Measurements from ENCODE around the gene NUMB.

NUMB gene

DNA sequence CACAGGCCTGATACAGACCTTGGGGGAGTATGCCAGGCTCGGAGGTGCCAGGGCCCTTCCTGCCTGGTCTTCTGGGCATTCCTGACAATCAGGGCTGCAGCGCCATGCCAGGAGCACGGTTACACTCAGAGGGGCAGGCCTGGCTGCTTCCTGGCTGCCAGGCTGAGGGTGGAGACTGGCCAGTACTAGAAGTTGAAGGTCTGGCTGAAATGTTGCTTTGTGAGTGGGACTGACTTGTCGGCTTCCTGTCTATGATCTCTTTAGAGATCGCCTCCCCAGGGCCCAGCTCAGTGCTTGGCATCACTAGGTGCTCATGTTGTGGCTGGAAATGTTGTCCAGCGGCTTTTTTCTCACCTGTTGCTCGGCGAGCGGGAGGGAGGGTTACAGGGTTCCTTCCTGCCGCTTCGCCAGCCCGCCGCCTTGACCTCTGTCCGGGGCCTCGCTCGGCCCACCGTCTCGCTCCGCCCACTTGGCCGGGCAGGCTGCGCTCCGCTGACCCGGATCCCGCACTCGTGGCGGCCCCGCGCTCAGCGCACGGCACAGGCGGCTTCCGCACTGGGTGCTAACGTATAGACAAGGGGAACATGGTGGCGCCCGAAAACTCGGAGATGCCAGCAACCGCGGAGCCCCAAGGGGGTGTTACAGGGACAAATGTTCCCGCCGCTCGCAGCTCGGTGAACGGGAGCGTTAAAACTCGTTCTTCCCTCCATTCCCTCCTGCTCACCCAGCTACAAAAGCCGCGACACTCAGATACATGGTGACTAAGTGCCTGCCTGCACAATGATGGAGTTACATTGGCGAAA, 188.4 kb downstream of the NUMB start:
- H3K9me3 ChIP-seq (ENCODE audit: control insufficient read depth in 2 of 2, low read length in 2 of 2) = no peaks in the 10 kb centered on the region
- peak overlapping the region; percentile 18 for H3K27ac ChIP-seq (ENCODE audit: low read length)
- H3K36me3 ChIP-seq (ENCODE audit: control insufficient read depth in 2 of 2, insufficient read depth in 2 of 2, low read length in 2 of 2) = peaks cover 10 to 20% of the 10 kb centered on the region in 2 donors
- H3K4me3 ChIP-seq (ENCODE audit: low read length in 2 of 2) = peak overlapping the region; percentile 50 to 64
- H3K9ac ChIP-seq (ENCODE audit: low read length in 2 of 2) = peak overlapping the region; percentile 29 to 44
- no peaks in the 10 kb centered on the region for H3K27me3 ChIP-seq (ENCODE audit: control insufficient read depth in 1 of 2, insufficient read depth in 2 of 2, low read length in 2 of 2)
- H3K4me1 ChIP-seq (ENCODE audit: control insufficient read depth, insufficient read depth, low read length) = peaks cover 14% of the 10 kb centered on the region

DNA sequence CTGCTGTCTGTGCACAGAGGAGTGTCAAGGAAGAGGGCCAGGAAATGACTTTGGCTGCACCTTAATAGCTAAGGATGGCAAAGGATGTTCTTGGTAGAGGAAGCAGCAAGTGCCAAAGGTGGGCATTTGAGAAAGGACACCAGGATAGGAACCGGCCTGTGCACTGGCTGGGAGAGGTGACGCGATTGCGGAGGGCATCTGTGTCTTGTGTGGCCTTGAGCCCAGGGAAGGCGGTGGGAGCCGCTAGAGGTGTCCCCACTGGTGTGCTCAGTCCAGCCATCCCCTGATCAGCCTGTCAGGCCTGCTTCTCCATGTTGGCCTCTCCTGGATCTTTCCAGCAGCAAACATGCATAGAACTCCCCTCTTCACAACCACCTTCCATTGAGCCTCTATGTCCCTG, 190.9 kb downstream of the NUMB start:
- no peak overlapping the region for H3K9ac ChIP-seq (ENCODE audit: low read length in 2 of 2)
- H3K36me3 ChIP-seq (ENCODE audit: control insufficient read depth in 2 of 2, insufficient read depth in 2 of 2, low read length in 2 of 2) = peaks cover 5 to 17% of the 10 kb centered on the region in 2 donors
- H3K4me1 ChIP-seq (ENCODE audit: control insufficient read depth, insufficient read depth, low read length) = peaks cover 13% of the 10 kb centered on the region
- H3K27me3 ChIP-seq (ENCODE audit: control insufficient read depth in 1 of 2, insufficient read depth in 2 of 2, low read length in 2 of 2) = no peaks in the 10 kb centered on the region
- H3K9me3 ChIP-seq (ENCODE audit: control insufficient read depth in 2 of 2, low read length in 2 of 2) = no peaks in the 10 kb centered on the region
- no peak overlapping the region for H3K27ac ChIP-seq (ENCODE audit: low read length)
- no peak overlapping the region for H3K4me3 ChIP-seq (ENCODE audit: low read length in 2 of 2)

DNA sequence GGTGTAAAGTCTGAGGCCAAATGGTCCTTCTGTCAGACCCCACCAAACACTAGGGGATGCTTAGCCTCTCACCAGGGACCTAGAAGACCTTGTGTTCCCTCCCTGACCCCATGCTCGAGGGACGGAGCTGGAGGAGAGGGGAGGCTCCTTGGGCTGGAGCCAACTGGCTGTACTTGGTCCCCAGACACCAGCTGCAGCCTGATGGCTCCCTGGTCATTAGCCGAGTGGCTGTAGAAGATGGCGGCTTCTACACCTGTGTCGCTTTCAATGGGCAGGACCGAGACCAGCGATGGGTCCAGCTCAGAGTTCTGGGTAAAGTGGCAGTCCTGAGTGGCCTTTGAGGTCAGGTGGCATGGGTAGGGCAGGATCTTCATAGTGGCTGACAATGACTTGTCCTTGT, 192.0 kb downstream of the NUMB start:
- H3K9ac ChIP-seq (ENCODE audit: low read length in 2 of 2) = no peak overlapping the region
- H3K27me3 ChIP-seq (ENCODE audit: control insufficient read depth in 1 of 2, insufficient read depth in 2 of 2, low read length in 2 of 2) = no peaks in the 10 kb centered on the region
- peaks cover 9% of the 10 kb centered on the region for H3K4me1 ChIP-seq (ENCODE audit: control insufficient read depth, insufficient read depth, low read length)
- no peak overlapping the region for H3K4me3 ChIP-seq (ENCODE audit: low read length in 2 of 2)
- H3K27ac ChIP-seq (ENCODE audit: low read length) = no peak overlapping the region
- H3K9me3 ChIP-seq (ENCODE audit: control insufficient read depth in 2 of 2, low read length in 2 of 2) = no peaks in the 10 kb centered on the region
- peaks cover 5 to 20% of the 10 kb centered on the region in 2 donors for H3K36me3 ChIP-seq (ENCODE audit: control insufficient read depth in 2 of 2, insufficient read depth in 2 of 2, low read length in 2 of 2)

DNA sequence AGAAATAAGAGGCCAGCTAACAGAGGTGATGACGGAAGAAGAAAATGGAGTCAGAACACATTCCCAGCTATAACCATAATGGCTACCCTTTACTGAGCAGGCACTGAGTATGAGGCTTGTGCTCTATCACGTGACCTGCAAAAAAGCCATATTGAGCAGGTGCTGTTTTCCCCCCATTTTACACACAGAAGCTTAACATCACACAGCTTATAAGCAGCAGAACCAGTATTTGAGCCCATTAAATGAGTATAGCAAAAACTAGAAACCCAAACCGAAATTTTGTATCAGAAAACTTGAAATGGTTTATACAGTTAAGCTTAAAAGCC, 192.7 kb downstream of the NUMB start:
- H3K27me3 ChIP-seq (ENCODE audit: control insufficient read depth in 1 of 2, insufficient read depth in 2 of 2, low read length in 2 of 2) = no peaks in the 10 kb centered on the region
- H3K36me3 ChIP-seq (ENCODE audit: control insufficient read depth in 2 of 2, insufficient read depth in 2 of 2, low read length in 2 of 2) = peaks cover 5 to 20% of the 10 kb centered on the region in 2 donors

DNA sequence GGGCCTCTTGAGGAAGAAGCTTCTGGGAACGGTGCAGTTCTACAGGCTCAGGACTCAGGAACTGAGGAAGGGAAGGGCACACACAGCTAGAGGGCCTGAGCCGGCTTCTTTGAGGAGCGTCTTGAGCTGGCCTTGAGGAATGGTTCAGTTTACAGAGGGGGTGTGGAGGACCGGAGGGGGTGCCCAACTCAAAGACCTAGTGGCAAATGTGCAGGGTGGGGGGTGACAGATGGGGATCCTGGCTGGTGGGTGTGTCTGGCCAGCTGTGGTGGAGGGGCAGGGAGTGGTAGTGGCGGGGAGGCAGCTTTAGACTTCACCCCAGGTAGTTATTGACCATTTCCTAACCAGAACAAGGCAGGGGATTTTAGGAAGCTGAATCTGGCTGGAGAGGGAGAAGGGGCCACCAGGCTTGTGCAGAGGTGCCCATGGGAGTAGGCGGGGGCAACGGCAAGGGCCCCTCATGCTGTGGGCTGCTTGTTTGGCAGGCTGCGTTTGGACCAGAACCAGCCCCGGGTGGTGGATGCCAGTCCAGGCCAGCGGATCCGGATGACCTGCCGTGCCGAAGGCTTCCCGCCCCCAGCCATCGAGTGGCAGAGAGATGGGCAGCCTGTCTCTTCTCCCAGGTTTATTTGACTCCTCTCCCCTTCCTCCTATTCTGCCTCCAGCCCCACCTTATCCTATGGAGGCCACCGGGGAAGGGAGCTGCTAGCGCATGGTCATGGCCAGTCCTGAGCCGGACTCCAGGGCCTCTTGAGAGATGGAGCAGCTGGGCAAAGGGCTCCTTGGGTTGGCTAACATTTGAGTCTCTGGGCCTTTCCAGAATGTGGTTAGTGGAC, 193.2 kb downstream of the NUMB start:
- H3K9me3 ChIP-seq (ENCODE audit: control insufficient read depth in 2 of 2, low read length in 2 of 2) = no peaks in the 10 kb centered on the region
- H3K27me3 ChIP-seq (ENCODE audit: control insufficient read depth in 1 of 2, insufficient read depth in 2 of 2, low read length in 2 of 2) = no peaks in the 10 kb centered on the region
- H3K4me1 ChIP-seq (ENCODE audit: control insufficient read depth, insufficient read depth, low read length) = peaks cover 8% of the 10 kb centered on the region
- no peak overlapping the region for H3K4me3 ChIP-seq (ENCODE audit: low read length in 2 of 2)
- no peak overlapping the region for H3K9ac ChIP-seq (ENCODE audit: low read length in 2 of 2)
- no peak overlapping the region for H3K27ac ChIP-seq (ENCODE audit: low read length)
- peaks cover 5 to 22% of the 10 kb centered on the region in 2 donors for H3K36me3 ChIP-seq (ENCODE audit: control insufficient read depth in 2 of 2, insufficient read depth in 2 of 2, low read length in 2 of 2)

More for the DNA sequence above, 192.7 kb downstream of the NUMB start:
- Histone ChIP-seq H3K27ac (ENCODE audit: low read length) (no peak overlapping the region), H3K4me1 (ENCODE audit: control insufficient read depth, insufficient read depth, low read length) (peaks cover 9% of the 10 kb centered on the region), H3K9ac (ENCODE audit: low read length in 2 of 2) (no peak overlapping the region), H3K4me3 (ENCODE audit: low read length in 2 of 2) (no peak overlapping the region), H3K9me3 (ENCODE audit: control insufficient read depth in 2 of 2, low read length in 2 of 2) (no peaks in the 10 kb centered on the region)

DNA sequence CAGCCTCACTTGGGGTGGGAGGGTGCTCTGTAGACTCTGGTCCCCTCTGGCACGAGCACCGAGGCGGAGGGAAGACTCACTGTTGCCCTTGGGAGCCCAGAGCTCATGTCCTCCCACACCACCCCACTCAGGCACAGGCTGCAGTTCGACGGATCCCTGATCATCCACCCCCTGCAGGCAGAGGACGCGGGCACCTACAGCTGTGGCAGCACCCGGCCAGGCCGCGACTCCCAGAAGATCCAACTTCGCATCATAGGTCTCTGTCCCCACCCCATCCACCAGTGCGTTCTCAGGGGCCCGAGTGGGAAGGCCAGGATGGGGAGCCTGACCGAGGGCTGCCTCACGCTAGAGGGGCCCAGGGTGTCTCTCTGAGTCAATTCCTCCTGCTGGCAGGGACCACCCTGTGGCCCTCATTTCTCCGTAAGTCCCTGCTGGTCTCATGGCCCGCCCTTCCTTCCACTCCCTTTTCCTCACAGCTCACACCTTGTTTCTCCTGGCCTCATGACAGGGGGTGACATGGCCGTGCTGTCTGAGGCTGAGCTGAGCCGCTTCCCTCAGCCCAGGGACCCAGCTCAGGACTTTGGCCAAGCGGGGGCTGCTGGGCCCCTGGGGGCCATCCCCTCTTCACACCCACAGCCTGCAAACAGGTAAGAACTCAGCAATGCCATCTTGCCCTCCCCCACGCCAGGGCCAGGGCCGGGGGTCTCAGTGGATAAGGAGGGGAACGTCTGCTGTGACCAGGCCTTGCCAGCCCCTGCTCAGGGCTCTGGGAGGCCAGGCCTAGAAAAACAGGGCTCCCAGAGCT, 194.1 kb downstream of the NUMB start:
- Histone ChIP-seq H3K4me3 (ENCODE audit: low read length in 2 of 2) (no peak overlapping the region), H3K9ac (ENCODE audit: low read length in 2 of 2) (no peak overlapping the region), H3K36me3 (ENCODE audit: control insufficient read depth in 2 of 2, insufficient read depth in 2 of 2, low read length in 2 of 2) (peaks cover 10 to 28% of the 10 kb centered on the region in 2 donors), H3K27me3 (ENCODE audit: control insufficient read depth in 1 of 2, insufficient read depth in 2 of 2, low read length in 2 of 2) (no peaks in the 10 kb centered on the region), H3K27ac (ENCODE audit: low read length) (no peak overlapping the region), H3K9me3 (ENCODE audit: control insufficient read depth in 2 of 2, low read length in 2 of 2) (no peaks in the 10 kb centered on the region), H3K4me1 (ENCODE audit: control insufficient read depth, insufficient read depth, low read length) (no peaks in the 10 kb centered on the region)

DNA sequence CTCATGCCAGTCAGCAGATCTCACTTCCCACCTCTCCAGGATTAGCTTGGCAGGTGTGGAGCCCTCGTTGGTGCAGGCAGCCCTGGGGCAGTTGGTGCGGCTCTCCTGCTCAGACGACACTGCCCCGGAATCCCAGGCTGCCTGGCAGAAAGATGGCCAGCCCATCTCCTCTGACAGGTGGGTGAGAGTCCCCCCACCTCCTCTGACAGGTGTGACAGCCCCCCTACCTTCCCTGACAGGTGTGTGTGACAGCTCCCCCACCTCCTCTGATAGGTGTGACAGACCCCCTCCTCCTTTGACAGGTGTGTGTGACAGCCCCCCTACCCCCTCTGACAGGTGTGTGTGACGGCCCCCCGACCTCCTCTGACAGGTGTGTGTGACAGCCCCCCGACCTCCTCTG, 194.7 kb downstream of the NUMB start:
- Histone ChIP-seq H3K9me3 (ENCODE audit: control insufficient read depth in 2 of 2, low read length in 2 of 2) (no peaks in the 10 kb centered on the region), H3K4me3 (ENCODE audit: low read length in 2 of 2) (no peak overlapping the region), H3K4me1 (ENCODE audit: control insufficient read depth, insufficient read depth, low read length) (no peaks in the 10 kb centered on the region), H3K27me3 (ENCODE audit: control insufficient read depth in 1 of 2, insufficient read depth in 2 of 2, low read length in 2 of 2) (no peaks in the 10 kb centered on the region), H3K36me3 (ENCODE audit: control insufficient read depth in 2 of 2, insufficient read depth in 2 of 2, low read length in 2 of 2) (peaks cover 10 to 28% of the 10 kb centered on the region in 2 donors), H3K9ac (ENCODE audit: low read length in 2 of 2) (no peak overlapping the region), H3K27ac (ENCODE audit: low read length) (no peak overlapping the region)

DNA sequence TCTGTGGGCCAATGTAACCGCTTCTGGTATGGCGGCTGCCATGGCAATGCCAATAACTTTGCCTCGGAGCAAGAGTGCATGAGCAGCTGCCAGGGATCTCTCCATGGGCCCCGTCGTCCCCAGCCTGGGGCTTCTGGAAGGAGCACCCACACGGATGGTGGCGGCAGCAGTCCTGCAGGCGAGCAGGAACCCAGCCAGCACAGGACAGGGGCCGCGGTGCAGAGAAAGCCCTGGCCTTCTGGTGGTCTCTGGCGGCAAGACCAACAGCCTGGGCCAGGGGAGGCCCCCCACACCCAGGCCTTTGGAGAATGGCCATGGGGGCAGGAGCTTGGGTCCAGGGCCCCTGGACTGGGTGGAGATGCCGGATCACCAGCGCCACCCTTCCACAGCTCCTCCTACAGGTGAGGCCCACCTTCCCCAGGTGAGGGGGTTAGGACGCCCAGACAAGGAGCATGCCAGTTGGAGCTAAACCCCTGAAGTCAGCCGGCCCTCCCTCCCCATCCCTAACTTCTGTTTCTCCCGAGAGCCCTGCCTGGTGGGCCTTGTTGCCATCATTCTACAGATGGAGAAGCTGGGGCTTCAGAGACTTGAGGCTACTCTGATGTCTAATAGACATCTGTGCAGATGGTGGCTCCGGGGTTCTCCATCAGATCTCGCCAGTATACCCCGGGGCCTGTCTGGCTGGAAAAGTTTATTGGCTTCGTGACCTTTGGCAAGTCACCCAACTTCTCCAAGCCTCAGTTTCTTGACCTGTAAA, 195.7 kb downstream of the NUMB start:
- H3K36me3 ChIP-seq (ENCODE audit: control insufficient read depth in 2 of 2, insufficient read depth in 2 of 2, low read length in 2 of 2) = peaks cover 7 to 27% of the 10 kb centered on the region in 2 donors
- no peak overlapping the region for H3K27ac ChIP-seq (ENCODE audit: low read length)
- H3K4me3 ChIP-seq (ENCODE audit: low read length in 2 of 2) = no peak overlapping the region
- H3K9ac ChIP-seq (ENCODE audit: low read length in 2 of 2) = no peak overlapping the region
- H3K4me1 ChIP-seq (ENCODE audit: control insufficient read depth, insufficient read depth, low read length) = no peaks in the 10 kb centered on the region
- H3K9me3 ChIP-seq (ENCODE audit: control insufficient read depth in 2 of 2, low read length in 2 of 2) = no peaks in the 10 kb centered on the region
- H3K27me3 ChIP-seq (ENCODE audit: control insufficient read depth in 1 of 2, insufficient read depth in 2 of 2, low read length in 2 of 2) = no peaks in the 10 kb centered on the region

DNA sequence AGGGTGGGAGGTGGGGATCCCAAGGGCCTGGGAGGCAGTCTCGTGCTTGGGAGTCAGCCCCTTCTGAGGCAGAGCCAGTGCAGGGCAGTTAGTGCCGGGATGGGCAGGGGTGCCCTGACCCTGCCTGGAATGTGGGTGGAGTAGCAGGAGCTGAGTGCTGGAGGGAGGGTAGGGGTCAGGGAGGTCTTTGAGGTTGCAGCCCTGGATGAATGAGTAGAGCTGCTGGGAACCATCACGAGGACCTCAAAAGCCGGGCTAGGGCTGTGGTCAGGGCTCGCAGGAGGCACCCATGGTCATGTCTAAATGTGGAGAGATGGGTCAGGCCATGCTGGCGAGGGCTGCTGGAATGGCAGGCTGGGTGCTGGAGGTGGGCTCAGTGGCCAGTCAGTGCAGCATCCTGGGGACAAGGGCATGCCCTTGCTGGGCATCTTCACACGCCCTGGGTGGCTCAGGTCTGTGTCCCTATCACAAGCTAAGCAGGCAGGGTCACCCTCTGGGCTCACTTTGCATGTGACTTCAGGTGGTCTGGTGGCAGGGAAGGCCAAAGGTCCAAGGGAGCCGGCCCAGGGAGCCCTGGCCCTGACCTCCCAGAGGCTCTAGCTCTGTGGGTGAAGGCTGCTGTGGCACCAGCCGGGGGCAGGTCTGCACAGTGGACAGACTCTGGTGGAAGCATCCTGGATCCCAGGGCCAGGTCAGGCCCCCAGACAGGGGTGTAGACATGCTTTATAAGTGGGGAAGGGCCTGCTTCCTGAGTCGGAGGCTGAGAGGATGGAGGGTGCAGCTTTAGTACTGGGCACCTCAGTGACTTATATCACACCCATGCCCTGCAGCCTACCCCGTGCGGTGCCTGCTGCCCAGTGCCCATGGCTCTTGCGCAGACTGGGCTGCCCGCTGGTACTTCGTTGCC, 196.6 kb downstream of the NUMB start:
- Histone ChIP-seq H3K4me3 (ENCODE audit: low read length in 2 of 2) (no peak overlapping the region), H3K36me3 (ENCODE audit: control insufficient read depth in 2 of 2, insufficient read depth in 2 of 2, low read length in 2 of 2) (peaks cover 5 to 20% of the 10 kb centered on the region in 2 donors), H3K9ac (ENCODE audit: low read length in 2 of 2) (no peak overlapping the region), H3K27ac (ENCODE audit: low read length) (no peak overlapping the region), H3K27me3 (ENCODE audit: control insufficient read depth in 1 of 2, insufficient read depth in 2 of 2, low read length in 2 of 2) (no peaks in the 10 kb centered on the region), H3K9me3 (ENCODE audit: control insufficient read depth in 2 of 2, low read length in 2 of 2) (no peaks in the 10 kb centered on the region), H3K4me1 (ENCODE audit: control insufficient read depth, insufficient read depth, low read length) (no peaks in the 10 kb centered on the region)

Measured in stomach smooth muscle (tissue), 2 donors.